Hepatocyte (in vitro differentiated cells): ENCODE measurements around the gene PET117.

ENCODE experiments used
- CTCF ChIP-seq: fragments of 200-600 bp; sonication (generic); IDR thresholded peaks from 2 replicates; pipeline ENCODE4 v1.5.1; 2016; ENCODE audit warnings: antibody characterized with exemption, mild to moderate bottlenecking; ENCODE audit not compliant: poor library complexity
- EZH2 ChIP-seq: fragments of 200-600 bp; sonication (generic); IDR thresholded peaks from 2 replicates; pipeline ENCODE4 v1.6.1; 2016; ENCODE audit warnings: antibody characterized with exemption, mild to moderate bottlenecking, borderline replicate concordance
- EZH2phosphoT487 ChIP-seq: fragments of 200-600 bp; sonication (generic); IDR thresholded peaks from one replicate; pipeline ENCODE4 v1.6.1; 2018; ENCODE audit warnings: antibody characterized with exemption, mild to moderate bottlenecking, low read depth, moderate library complexity; ENCODE audit not compliant: unreplicated experiment, severe bottlenecking

DNA sequence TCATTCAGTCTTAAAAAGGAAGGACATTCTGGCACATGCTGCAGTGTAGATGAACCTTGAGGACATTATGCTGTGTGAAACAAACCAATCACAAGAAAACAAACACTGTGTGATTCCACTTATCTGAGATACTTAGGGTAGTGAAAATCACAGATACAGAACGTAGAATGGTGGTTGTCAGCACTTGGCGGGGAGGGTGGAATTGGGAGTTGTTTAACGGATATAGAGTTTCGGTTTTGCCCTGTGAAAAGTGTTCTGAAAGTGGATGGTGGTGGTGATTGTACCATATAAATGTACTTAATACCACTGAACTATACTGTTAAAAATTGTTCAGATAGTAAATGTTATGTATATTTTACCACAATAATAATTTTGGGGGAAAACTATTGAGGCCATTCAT is 18.4 kb downstream of the PET117 start:
- TF ChIP-seq EZH2: no peak
- no peak for TF ChIP-seq CTCF
- TF ChIP-seq EZH2phosphoT487: no peak
